ENCODE measurements around the gene NNMT. TPM values are rescaled to one million over a fixed set of nuclear protein-coding genes. Genes with fewer than 3 reads are reported as not detected.

Gene NNMT
- total RNA-seq, 1 experiment from 2014 or later, result not detected

GRCh38 chr11:114269498-114269897 lies 26.7 kb upstream of the NNMT start:
- Histone ChIP-seq H3K4me2 (ENCODE audit: insufficient read depth, insufficient read length, low read length) (no peak overlapping the region), H3K79me2 (ENCODE audit: insufficient read depth, low read length) (no peaks in the 10 kb centered on the region), H3K18ac (ENCODE audit: insufficient read length, low read depth, low read length) (no peak overlapping the region), H3T11ph (ENCODE audit: low read length) (no peak overlapping the region), H2BK12ac (ENCODE audit: insufficient read length, low read depth, low read length) (no peak overlapping the region), H2BK120ac (ENCODE audit: low read depth, low read length, poor library complexity, severe bottlenecking) (no peak overlapping the region), H2AK5ac (ENCODE audit: insufficient read length, low read length) (no peak overlapping the region), H3K23me2 (ENCODE audit: insufficient read length, low read depth, low read length, poor library complexity, severe bottlenecking) (no peaks in the 10 kb centered on the region), H2BK5ac (ENCODE audit: insufficient read length, low read length) (no peak overlapping the region), H2BK20ac (ENCODE audit: low read depth, low read length, poor library complexity, severe bottlenecking) (no peak overlapping the region), H3K27ac (ENCODE audit: insufficient read length, low read depth, low read length) (no peak overlapping the region), H3K4ac (ENCODE audit: low read depth, low read length) (no peak overlapping the region), H3K4me1 (ENCODE audit: insufficient read depth, low read length) (no peaks in the 10 kb centered on the region), H4K8ac (replicated peaks; ENCODE audit: insufficient read length, low read depth, low read length) (no peak overlapping the region), H3K27me3 (ENCODE audit: insufficient read depth, low read length) (no peaks in the 10 kb centered on the region), H3K9ac (ENCODE audit: extremely low read depth, insufficient read length, low read length) (no peak overlapping the region), H2AFZ (ENCODE audit: low read length) (no peak overlapping the region), H3K14ac (ENCODE audit: insufficient read depth, low read length) (no peak overlapping the region), H4K91ac (ENCODE audit: insufficient read length, low read depth, low read length) (no peak overlapping the region), H3K23ac (ENCODE audit: insufficient read length, low read depth, low read length) (no peak overlapping the region), H3K56ac (ENCODE audit: insufficient read length, low read depth, low read length) (no peak overlapping the region), H3K9me3 (ENCODE audit: control insufficient read depth, low read depth, low read length) (no peaks in the 10 kb centered on the region), H3K79me1 (ENCODE audit: insufficient read depth, low read depth, low read length, poor library complexity, severe bottlenecking) (no peaks in the 10 kb centered on the region), H2BK15ac (ENCODE audit: low read depth, low read length) (no peak overlapping the region), H4K5ac (ENCODE audit: insufficient read length, low read depth, low read length) (no peak overlapping the region), H4K20me1 (ENCODE audit: control insufficient read depth, insufficient read depth, insufficient read length) (no peaks in the 10 kb centered on the region)
- peaks cover 0 to 3% of the 10 kb centered on the region in 2 experiments; a peak in 1 of 5 replicates for H3K9me3 Mint-ChIP-seq
- TF ChIP-seq CTCF (conservative IDR thresholded peaks at IDR 0.05), result no peak
- H3K36me3 Mint-ChIP-seq (ENCODE audit: insufficient read depth in 1 of 3, low read depth in 3 of 3), result no peaks in the 10 kb centered on the region
- no CpG with 5 or more reads among the region's 2 CpGs for WGBS (ENCODE audit: extremely low coverage, insufficient read length, low lambda C conversion rate)
- no peaks in the 10 kb centered on the region for H3K4me1 Mint-ChIP-seq
- H3K27me3 Mint-ChIP-seq (ENCODE audit: low read depth), result peaks cover 36% of the 10 kb centered on the region
- no peak overlapping the region for H3K27ac Mint-ChIP-seq
- DNase-seq, result no peak
- no peak overlapping the region for H3K4me3 Mint-ChIP-seq
